Prostate gland (tissue), 2 donors: ENCODE data around the gene SPINT1.

Experiments used
- CTCF ChIP-seq, 4 experiments: fragments of 200-600 bp in 2 of 4; fragments of 450-650 bp in 2 of 4; sonication (generic) in 2 of 4; IDR thresholded peaks; 1 replicate in 3 of 4; 2 replicates in 1 of 4; pipeline ENCODE4 v1.5.1; 2016 to 2019; ENCODE audit warnings: antibody characterized with exemption in 4 of 4, mild to moderate bottlenecking in 2 of 4, moderate library complexity in 2 of 4
- POLR2A ChIP-seq: fragments of 450-650 bp; IDR thresholded peaks from one replicate; pipeline ENCODE4 v1.6.1; 2016; ENCODE audit warnings: antibody characterized with exemption, mild to moderate bottlenecking
- POLR2AphosphoS5 ChIP-seq: sonication (generic); formaldehyde crosslinking; IDR thresholded peaks from one replicate; pipeline ENCODE4 v1.6.1; 2017; ENCODE audit warnings: antibody characterized with exemption

GRCh38 chr15:40894681-40895448, 51.0 kb downstream of the SPINT1 start:
- TF ChIP-seq CTCF (IDR thresholded peaks at IDR 0.05) (peak; percentile 22 to 67 (median 47)), POLR2A (no peak), POLR2AphosphoS5 (no peak)
